Neural cell (in vitro differentiated cells): ENCODE data around the gene CBLB. TPM values are rescaled to one million over a fixed set of nuclear protein-coding genes. Genes with fewer than 3 reads are reported as not detected.

ENCODE experiments used
- H2AFZ ChIP-seq: fragments of 200-600, 300-800 bp; sonication (generic), shearing (Covaris generic); 2 replicates; pipeline ENCODE4 v1.6.0; 2014; ENCODE audit warnings: low read depth, mild to moderate bottlenecking, antibody characterized with exemption, low read length, moderate library complexity
- H3F3A ChIP-seq: fragments of 200-600 bp; shearing (Covaris generic); 2 replicates; pipeline ENCODE4 v1.6.1; 2016; ENCODE audit warnings: mild to moderate bottlenecking, moderate library complexity, mixed read lengths, antibody characterized with exemption, low read length; ENCODE audit not compliant: insufficient read depth, poor library complexity, severe bottlenecking
- H3K27ac ChIP-seq: fragments of 200-600, 300-800 bp; sonication (generic), shearing (Covaris generic); 2 replicates; pipeline ENCODE4 v1.5.1; 2014; ENCODE audit warnings: mild to moderate bottlenecking, low read length, moderate library complexity
- H3K27me3 ChIP-seq: fragments of 300-800, 200-600 bp; sonication (generic), shearing (Covaris generic); 2 replicates; pipeline ENCODE4 v1.6.0; 2014; ENCODE audit warnings: mild to moderate bottlenecking, low read depth, low read length, moderate library complexity; ENCODE audit not compliant: insufficient read depth
- H3K36me3 ChIP-seq: fragments of 300-800, 200-600 bp; sonication (generic), shearing (Covaris generic); 2 replicates; pipeline ENCODE4 v1.5.1; 2014; ENCODE audit warnings: mild to moderate bottlenecking, antibody characterized with exemption, low read length, moderate library complexity; ENCODE audit not compliant: insufficient read depth
- H3K4me2 ChIP-seq: fragments of 300-800, 200-600 bp; sonication (generic), shearing (Covaris generic); 2 replicates; pipeline ENCODE4 v1.6.0; 2014; ENCODE audit warnings: mild to moderate bottlenecking, low read length
- H3K4me3 ChIP-seq: fragments of 300-800, 200-600 bp; sonication (generic), shearing (Covaris generic); 2 replicates; pipeline ENCODE4 v1.5.1; 2014; ENCODE audit warnings: mild to moderate bottlenecking, low read length, moderate library complexity
- H3K79me2 ChIP-seq: fragments of 200-600 bp; shearing (Covaris generic); replicated peaks from 2 replicates; pipeline ENCODE4 v1.6.0; 2014; ENCODE audit warnings: mild to moderate bottlenecking, low read length, moderate library complexity; ENCODE audit not compliant: insufficient read depth
- H3K9ac ChIP-seq: fragments of 300-800, 200-600 bp; sonication (generic), shearing (Covaris generic); 2 replicates; pipeline ENCODE4 v1.6.1; 2016; ENCODE audit warnings: mild to moderate bottlenecking, low read length, mixed read lengths
- H3K9me2 ChIP-seq: fragments of 200-600 bp; shearing (Covaris generic); 2 replicates; pipeline ENCODE4 v1.6.1; 2016; ENCODE audit warnings: mild to moderate bottlenecking, low read length, mixed read lengths; ENCODE audit not compliant: insufficient read depth
- H3K9me3 ChIP-seq: fragments of 200-600, 300-800 bp; sonication (generic), shearing (Covaris generic); 2 replicates; pipeline ENCODE4 v1.6.1; 2016; ENCODE audit warnings: mild to moderate bottlenecking, mixed run types, low read length, moderate library complexity, mixed read lengths
- H4K20me1 ChIP-seq: fragments of 200-600 bp; shearing (Covaris generic); 2 replicates; pipeline ENCODE4 v1.6.1; 2016; ENCODE audit warnings: mild to moderate bottlenecking, mixed run types; ENCODE audit not compliant: insufficient read depth
- EP300 ChIP-seq: fragments of 450-650 bp; conservative IDR thresholded peaks from 2 replicates; pipeline ENCODE4 v1.6.1; 2014; ENCODE audit warnings: antibody characterized with exemption, mild to moderate bottlenecking, moderate library complexity; ENCODE audit not compliant: poor library complexity, severe bottlenecking
- EZH2 ChIP-seq: fragments of 200-600, 300-800 bp; shearing (Covaris generic), sonication (generic); IDR thresholded peaks from 2 replicates; pipeline ENCODE4 v1.6.1; 2014; ENCODE audit warnings: antibody characterized with exemption, low read length, borderline replicate concordance, mild to moderate bottlenecking; ENCODE audit not compliant: insufficient read depth, poor library complexity, severe bottlenecking
- MXI1 ChIP-seq: fragments of 450-650 bp; conservative IDR thresholded peaks from 2 replicates; pipeline ENCODE4 v1.6.1; 2014; ENCODE audit warnings: antibody characterized with exemption, mild to moderate bottlenecking; ENCODE audit not compliant: poor library complexity, severe bottlenecking
- POLR2AphosphoS5 ChIP-seq: IDR thresholded peaks from 2 replicates; pipeline ENCODE4 v1.6.1; 2012
- RAD21 ChIP-seq: fragments of 450-650 bp; conservative IDR thresholded peaks from 2 replicates; pipeline ENCODE4 v1.6.1; 2014; ENCODE audit warnings: antibody characterized with exemption, mild to moderate bottlenecking, moderate library complexity
- SMC3 ChIP-seq: fragments of 450-650 bp; conservative IDR thresholded peaks from 2 replicates; pipeline ENCODE4 v1.6.1; 2014; ENCODE audit warnings: antibody characterized with exemption, mild to moderate bottlenecking, moderate library complexity; ENCODE audit not compliant: poor library complexity
- TAF1 ChIP-seq: IDR thresholded peaks from 2 replicates; pipeline ENCODE4 v1.6.1; 2012; ENCODE audit warnings: low read depth
- polyA plus RNA-seq: library from polyadenylated mRNA; depleted of rRNA; stranded (reverse); fragments of >200 nt; gene quantifications from 2 replicates; pipeline ENCODE4 v1.2.3, GENCODE V29; 2014
- TF ChIP-seq, protein P1 (sequence below): IDR thresholded peaks from 2 replicates; pipeline ENCODE4 v1.6.1; 2012; ENCODE audit warnings: borderline replicate concordance
- TF ChIP-seq, protein P2 (sequence below): fragments of 450-650 bp; IDR thresholded peaks from 2 replicates; pipeline ENCODE4 v1.5.1; 2014; ENCODE audit warnings: antibody characterized with exemption, mild to moderate bottlenecking, moderate library complexity; ENCODE audit not compliant: poor library complexity, severe bottlenecking

Gene CBLB
- polyA plus RNA-seq, 1 donor from 2014 or later: 36.4 TPM

GRCh38 chr3:105688821-105689220, 180.0 kb downstream of the CBLB start:
- Histone ChIP-seq H2AFZ (no peak overlapping the region), H3K9ac (no peak overlapping the region), H3F3A (no peaks in the 10 kb centered on the region), H3K9me3 (no peaks in the 10 kb centered on the region), H3K27me3 (no peaks in the 10 kb centered on the region), H3K4me3 (no peak overlapping the region), H3K4me2 (no peak overlapping the region), H3K9me2 (no peaks in the 10 kb centered on the region), H3K27ac (no peak overlapping the region), H3K79me2 (no peaks in the 10 kb centered on the region), H4K20me1 (no peaks in the 10 kb centered on the region), H3K36me3 (peaks cover 18% of the 10 kb centered on the region)
- no peak for TF ChIP-seq EZH2
- TF ChIP-seq TAF1: no peak
- no peak for TF ChIP-seq RAD21
- no peak for TF ChIP-seq EP300
- TF ChIP-seq, protein P1, sequence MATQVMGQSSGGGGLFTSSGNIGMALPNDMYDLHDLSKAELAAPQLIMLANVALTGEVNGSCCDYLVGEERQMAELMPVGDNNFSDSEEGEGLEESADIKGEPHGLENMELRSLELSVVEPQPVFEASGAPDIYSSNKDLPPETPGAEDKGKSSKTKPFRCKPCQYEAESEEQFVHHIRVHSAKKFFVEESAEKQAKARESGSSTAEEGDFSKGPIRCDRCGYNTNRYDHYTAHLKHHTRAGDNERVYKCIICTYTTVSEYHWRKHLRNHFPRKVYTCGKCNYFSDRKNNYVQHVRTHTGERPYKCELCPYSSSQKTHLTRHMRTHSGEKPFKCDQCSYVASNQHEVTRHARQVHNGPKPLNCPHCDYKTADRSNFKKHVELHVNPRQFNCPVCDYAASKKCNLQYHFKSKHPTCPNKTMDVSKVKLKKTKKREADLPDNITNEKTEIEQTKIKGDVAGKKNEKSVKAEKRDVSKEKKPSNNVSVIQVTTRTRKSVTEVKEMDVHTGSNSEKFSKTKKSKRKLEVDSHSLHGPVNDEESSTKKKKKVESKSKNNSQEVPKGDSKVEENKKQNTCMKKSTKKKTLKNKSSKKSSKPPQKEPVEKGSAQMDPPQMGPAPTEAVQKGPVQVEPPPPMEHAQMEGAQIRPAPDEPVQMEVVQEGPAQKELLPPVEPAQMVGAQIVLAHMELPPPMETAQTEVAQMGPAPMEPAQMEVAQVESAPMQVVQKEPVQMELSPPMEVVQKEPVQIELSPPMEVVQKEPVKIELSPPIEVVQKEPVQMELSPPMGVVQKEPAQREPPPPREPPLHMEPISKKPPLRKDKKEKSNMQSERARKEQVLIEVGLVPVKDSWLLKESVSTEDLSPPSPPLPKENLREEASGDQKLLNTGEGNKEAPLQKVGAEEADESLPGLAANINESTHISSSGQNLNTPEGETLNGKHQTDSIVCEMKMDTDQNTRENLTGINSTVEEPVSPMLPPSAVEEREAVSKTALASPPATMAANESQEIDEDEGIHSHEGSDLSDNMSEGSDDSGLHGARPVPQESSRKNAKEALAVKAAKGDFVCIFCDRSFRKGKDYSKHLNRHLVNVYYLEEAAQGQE: no peak
- no peak for TF ChIP-seq SMC3
- TF ChIP-seq POLR2AphosphoS5: no peak
- TF ChIP-seq MXI1: no peak
- TF ChIP-seq, protein P2, sequence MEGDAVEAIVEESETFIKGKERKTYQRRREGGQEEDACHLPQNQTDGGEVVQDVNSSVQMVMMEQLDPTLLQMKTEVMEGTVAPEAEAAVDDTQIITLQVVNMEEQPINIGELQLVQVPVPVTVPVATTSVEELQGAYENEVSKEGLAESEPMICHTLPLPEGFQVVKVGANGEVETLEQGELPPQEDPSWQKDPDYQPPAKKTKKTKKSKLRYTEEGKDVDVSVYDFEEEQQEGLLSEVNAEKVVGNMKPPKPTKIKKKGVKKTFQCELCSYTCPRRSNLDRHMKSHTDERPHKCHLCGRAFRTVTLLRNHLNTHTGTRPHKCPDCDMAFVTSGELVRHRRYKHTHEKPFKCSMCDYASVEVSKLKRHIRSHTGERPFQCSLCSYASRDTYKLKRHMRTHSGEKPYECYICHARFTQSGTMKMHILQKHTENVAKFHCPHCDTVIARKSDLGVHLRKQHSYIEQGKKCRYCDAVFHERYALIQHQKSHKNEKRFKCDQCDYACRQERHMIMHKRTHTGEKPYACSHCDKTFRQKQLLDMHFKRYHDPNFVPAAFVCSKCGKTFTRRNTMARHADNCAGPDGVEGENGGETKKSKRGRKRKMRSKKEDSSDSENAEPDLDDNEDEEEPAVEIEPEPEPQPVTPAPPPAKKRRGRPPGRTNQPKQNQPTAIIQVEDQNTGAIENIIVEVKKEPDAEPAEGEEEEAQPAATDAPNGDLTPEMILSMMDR: no peak

DNA sequence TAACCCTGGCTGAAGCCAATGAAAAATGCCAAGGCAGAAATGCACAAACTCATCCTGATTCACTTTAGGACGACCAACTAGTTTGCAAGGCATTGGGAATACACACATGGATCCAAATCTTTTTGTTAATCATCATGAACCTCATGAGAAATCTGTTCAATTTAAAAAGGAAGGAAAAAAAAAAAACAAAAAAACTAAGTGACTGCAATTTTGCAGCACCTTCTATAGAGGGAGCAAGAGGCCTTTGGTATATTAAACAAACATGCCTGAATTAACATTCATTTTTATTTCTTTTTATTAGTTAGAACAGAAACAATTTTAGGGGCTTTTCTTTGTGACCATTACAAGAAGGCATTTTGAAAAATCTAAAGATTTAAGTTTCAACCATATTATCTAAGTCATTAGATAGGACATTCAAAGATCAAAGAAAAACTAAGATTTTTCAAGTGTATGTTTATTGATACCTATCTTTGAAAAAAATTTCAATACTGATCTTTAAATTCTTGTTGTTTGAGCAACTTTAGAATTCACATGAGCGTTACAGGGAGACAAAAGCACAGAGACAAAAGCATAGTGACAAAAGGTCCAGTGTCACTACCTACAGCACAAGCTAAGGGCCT, 182.4 kb downstream of the CBLB start:
- H3F3A ChIP-seq: no peaks in the 10 kb centered on the region
- H3K27me3 ChIP-seq: no peaks in the 10 kb centered on the region
- no peak for TF ChIP-seq EZH2
- no peak for TF ChIP-seq MXI1
- TF ChIP-seq, protein P2: peak; percentile 66
- TF ChIP-seq, protein P1: no peak
- no peak for TF ChIP-seq POLR2AphosphoS5
- no peak for TF ChIP-seq EP300
- TF ChIP-seq TAF1: no peak
- peak; percentile 72 for TF ChIP-seq RAD21
- peak; percentile 63 for TF ChIP-seq SMC3
- H3K79me2 ChIP-seq: no peaks in the 10 kb centered on the region
- no peak overlapping the region for H3K9ac ChIP-seq
- no peak overlapping the region for H2AFZ ChIP-seq
- no peak overlapping the region for H3K27ac ChIP-seq
- H3K36me3 ChIP-seq: no peaks in the 10 kb centered on the region
- H3K9me3 ChIP-seq: no peaks in the 10 kb centered on the region
- H3K4me3 ChIP-seq: no peak overlapping the region
- no peak overlapping the region for H3K4me2 ChIP-seq
- H4K20me1 ChIP-seq: no peaks in the 10 kb centered on the region
- H3K9me2 ChIP-seq: no peaks in the 10 kb centered on the region
